Kidney epithelial cell (primary cell): ENCODE results near the gene KCNH1. TPM values are rescaled to one million over a fixed set of nuclear protein-coding genes. Genes with fewer than 3 reads are reported as not detected.

Experiments used
- DNase-seq: peaks from one replicate; pipeline ENCODE4 v3.0.0-alpha.2; 2010; ENCODE audit warnings: low read depth
- H3K27me3 ChIP-seq: 2 replicates; pipeline ENCODE4 v1.6.0; 2011; ENCODE audit warnings: low read length; ENCODE audit not compliant: control insufficient read depth, insufficient read depth
- H3K36me3 ChIP-seq: 2 replicates; pipeline ENCODE4 v1.5.1; 2011; ENCODE audit warnings: low read length; ENCODE audit not compliant: control insufficient read depth, insufficient read depth
- H3K4me3 ChIP-seq: 2 replicates; pipeline ENCODE4 v1.5.1; 2011; ENCODE audit warnings: low read depth, mild to moderate bottlenecking, control low read depth, low read length
- CTCF ChIP-seq: IDR thresholded peaks from 2 replicates; pipeline ENCODE4 v1.5.1; 2011; ENCODE audit warnings: mild to moderate bottlenecking, moderate library complexity, low read length, control low read depth, inconsistent platforms; ENCODE audit not compliant: insufficient read depth, poor library complexity, severe bottlenecking
- total RNA-seq: library from RNA; depleted of rRNA; stranded (reverse); fragments of >200 nt; gene quantifications from 2 replicates; pipeline ENCODE4 v1.2.3, GENCODE V29; 2015

KCNH1 gene
- total RNA-seq, 1 donor from 2014 or later = 14.3 TPM

DNA sequence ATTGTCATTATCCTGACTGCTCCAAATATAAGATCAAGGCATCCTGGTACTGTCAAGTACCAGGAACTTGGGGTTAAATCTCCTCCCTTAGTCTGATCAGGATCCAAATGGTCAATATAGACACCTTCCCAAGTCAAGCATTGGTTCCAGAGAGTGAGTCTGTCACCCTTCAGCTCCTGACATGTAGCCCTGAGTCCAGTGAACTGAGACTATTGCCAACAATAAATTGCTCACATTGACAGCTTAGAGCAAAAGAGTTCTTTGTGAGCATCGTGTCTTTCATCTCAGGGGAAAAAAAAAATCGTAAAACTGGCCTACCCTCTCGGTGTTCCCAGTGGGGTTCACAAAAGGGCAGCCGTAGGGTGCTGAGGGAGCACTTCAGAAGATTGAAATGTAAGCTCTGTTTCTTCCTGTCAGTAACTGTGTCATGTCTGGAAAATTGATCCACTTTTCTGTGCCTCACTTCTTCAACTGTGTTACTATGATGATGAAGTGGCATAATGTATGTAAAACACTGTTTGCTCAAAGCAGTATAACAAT lies 228.5 kb downstream of the KCNH1 start:
- no peak for TF ChIP-seq CTCF
- no peaks in the 10 kb centered on the region for H3K27me3 ChIP-seq
- no peak overlapping the region for H3K4me3 ChIP-seq
- H3K36me3 ChIP-seq = no peaks in the 10 kb centered on the region
- DNase-seq = no peak

DNA sequence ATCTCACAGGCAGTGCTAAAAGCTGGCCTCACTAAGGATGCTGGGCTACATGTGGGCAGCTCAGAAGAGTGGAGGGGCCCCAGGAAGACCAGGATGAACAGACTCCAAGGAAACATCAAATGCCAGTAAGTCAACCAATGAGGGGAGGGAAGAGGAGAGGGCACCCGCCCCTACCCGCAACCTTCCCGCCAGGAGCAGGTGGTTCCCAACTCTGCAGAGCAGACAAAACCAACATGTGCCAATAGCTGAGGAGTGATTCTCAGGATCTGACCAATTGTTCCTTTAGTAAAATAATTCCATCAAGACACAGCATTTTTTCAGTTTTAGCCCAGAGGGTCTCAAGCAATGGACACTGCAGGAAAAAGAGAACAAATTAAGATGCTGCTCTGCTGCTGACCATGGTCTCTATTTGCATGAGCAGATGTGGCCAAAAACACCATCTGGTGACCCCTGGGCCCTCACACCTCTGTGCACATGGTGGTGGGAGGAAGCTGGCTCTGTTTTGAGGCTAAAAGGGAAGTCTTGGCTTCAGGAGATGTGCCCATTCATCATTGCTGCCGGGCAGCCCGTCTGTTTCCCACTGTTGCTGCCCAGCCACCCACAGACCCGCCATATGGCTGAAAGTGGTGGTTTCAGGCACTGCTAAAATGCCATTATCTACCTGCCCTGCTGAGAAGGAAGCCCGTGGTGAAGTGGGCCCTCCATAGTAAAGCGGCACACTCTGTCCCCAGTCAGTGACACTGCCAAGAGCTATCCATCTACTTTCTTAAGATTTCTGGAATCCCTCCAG lies 231.8 kb downstream of the KCNH1 start:
- no peak for DNase-seq
- H3K36me3 ChIP-seq = no peaks in the 10 kb centered on the region
- no peak for TF ChIP-seq CTCF
- H3K4me3 ChIP-seq = no peak overlapping the region
- H3K27me3 ChIP-seq = no peaks in the 10 kb centered on the region

DNA sequence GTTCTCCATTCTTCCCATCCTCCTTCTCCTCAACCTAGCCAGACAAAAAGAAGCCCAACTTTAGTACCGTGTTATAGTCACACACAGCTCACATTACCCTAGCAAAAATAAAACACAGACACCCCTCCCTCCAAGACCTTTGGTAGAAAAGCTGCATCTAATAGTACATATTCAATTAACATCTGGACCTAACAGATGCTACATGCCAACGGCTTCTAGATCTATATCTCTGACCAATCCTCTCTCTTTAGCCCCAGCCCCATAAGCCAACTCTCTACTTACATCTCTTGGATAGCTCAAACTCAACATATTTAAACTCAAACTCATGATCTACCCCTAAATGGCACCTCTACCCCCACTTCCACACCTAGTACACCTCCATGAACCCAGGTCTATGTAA lies 233.1 kb downstream of the KCNH1 start:
- DNase-seq = no peak
- TF ChIP-seq CTCF = no peak
- Histone ChIP-seq H3K36me3 (no peaks in the 10 kb centered on the region), H3K27me3 (no peaks in the 10 kb centered on the region), H3K4me3 (no peak overlapping the region)

DNA sequence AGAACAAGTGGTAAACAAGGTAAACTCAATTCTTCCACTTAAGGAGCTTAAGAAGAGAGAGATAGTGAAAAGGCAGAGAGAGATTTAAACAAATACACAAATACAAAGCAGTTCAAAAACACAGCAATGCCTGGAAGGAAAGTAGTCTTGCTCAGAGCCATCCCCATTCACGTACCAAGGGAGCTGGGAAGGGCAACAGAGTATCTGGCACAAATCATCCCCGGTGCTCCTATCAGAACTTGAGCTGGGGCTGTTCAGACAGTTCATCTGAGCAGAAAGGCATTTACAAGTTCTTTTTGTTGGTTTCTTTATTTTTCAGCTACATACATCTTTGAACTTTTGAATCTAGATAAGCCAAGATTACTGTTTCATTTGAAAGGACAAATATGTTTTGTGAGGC lies 233.9 kb downstream of the KCNH1 start:
- Histone ChIP-seq H3K4me3 (no peak overlapping the region), H3K27me3 (no peaks in the 10 kb centered on the region), H3K36me3 (no peaks in the 10 kb centered on the region)
- no peak for TF ChIP-seq CTCF
- DNase-seq = no peak

GRCh38 chr1:210899676-210900075 lies 234.3 kb downstream of the KCNH1 start:
- no peak for TF ChIP-seq CTCF
- Histone ChIP-seq H3K4me3 (no peak overlapping the region), H3K27me3 (no peaks in the 10 kb centered on the region), H3K36me3 (no peaks in the 10 kb centered on the region)
- no peak for DNase-seq

- no peak for TF ChIP-seq CTCF
- no peak for DNase-seq
- Histone ChIP-seq H3K36me3 (no peaks in the 10 kb centered on the region), H3K4me3 (no peak overlapping the region), H3K27me3 (no peaks in the 10 kb centered on the region)
Measured at GRCh38 chr1:210898473-210898872, 235.5 kb downstream of the KCNH1 start.
